HEK293 (cell line): ENCODE data around the gene LGI2.

Experiments
- CTCF ChIP-seq: fragments of 450-650 bp; formaldehyde crosslinking; IDR thresholded peaks from 2 replicates; pipeline ENCODE4 v1.5.1; 2016; ENCODE audit warnings: missing biosample characterization, missing genetic modification characterization
- ZNF423 ChIP-seq: fragments of 450-650 bp; formaldehyde crosslinking; IDR thresholded peaks from 2 replicates; pipeline ENCODE4 v1.5.1; 2016; ENCODE audit warnings: missing biosample characterization, missing genetic modification characterization
- ZNF514 ChIP-seq: fragments of 450-650 bp; formaldehyde crosslinking; IDR thresholded peaks from 2 replicates; pipeline ENCODE4 v1.5.1; 2016; ENCODE audit warnings: missing biosample characterization, missing genetic modification characterization
- ZNF558 ChIP-seq: fragments of 450-650 bp; formaldehyde crosslinking; IDR thresholded peaks from 2 replicates; pipeline ENCODE4 v1.5.1; 2016; ENCODE audit warnings: missing biosample characterization, missing genetic modification characterization
- ZNF623 ChIP-seq: fragments of 450-650 bp; formaldehyde crosslinking; IDR thresholded peaks from 2 replicates; pipeline ENCODE4 v1.5.1; 2016; ENCODE audit warnings: missing biosample characterization, missing genetic modification characterization

- TF ChIP-seq ZNF623 (tag by site-specific recombination) = no peak
- TF ChIP-seq CTCF = no peak
- no peak for TF ChIP-seq ZNF423 (tag by site-specific recombination)
- no peak for TF ChIP-seq ZNF558 (tag by site-specific recombination)
- TF ChIP-seq ZNF514 (tag by site-specific recombination) = no peak
Observed at GRCh38 chr4:24980740-24981139, 50.0 kb downstream of the LGI2 start.
